GM19035 (cell line): ENCODE results near the gene JCHAIN.
"Not testable (repeated sequence)": the region's sequence is repeated elsewhere in the genome, so short reads cannot be mapped to it uniquely, and the experiment has no call there.

Source experiments
- ATAC-seq: cut with Tn5 transposase; IDR thresholded peaks from one replicate; pipeline ENCODE4 v1.9.1; 2021; ENCODE audit not compliant: unreplicated experiment

The JCHAIN gene

GRCh38 chr4:70688795-70689231 lies 22.5 kb upstream of the JCHAIN start:
- ATAC-seq, result peak; percentile 4

DNA sequence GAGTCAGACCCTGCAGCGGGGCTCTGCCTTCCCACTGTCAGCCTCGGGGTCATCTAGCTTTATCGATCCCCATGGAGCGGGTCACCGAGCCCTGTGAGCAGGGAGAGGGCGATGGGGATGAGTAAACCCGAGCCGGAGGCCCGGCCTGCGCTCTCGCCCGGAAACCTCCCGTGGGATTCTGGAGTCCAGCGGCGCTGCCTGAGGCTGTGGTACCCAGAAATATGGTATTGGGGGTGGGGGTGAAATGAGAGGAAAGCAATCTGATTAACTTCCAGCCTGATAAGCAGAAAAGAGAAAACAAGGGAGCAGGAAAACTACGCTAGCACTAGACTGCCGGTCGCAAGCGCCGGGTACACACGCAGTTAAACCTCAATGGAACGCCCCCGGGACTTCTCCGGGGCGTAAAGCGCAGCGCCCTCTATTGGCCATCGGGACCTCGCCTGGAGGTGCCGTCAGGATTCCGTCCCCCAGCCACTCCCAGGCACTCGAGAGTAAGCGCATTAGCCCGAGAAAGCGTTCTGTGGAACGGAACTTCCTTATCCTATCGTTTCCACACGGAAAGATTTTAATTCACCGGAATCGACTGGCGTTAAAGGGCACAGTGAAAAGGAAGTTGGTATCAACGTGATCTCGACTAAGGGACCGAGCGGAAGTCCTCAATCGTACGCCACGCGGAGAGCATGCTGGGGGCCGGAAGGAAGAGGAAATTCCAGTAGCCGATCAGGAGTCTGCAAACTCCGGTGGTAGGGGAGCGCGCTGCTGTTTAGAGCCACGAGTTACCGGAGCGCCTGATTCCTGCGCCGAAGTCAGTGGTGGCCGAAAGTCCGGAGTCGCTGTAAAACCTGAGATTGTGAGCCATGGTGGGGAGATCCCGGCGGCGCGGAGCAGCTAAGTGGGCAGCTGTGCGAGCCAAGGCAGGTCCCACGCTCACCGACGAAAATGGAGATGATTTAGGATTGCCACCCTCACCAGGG lies 21.8 kb upstream of the JCHAIN start, which contains the start of gene UTP3:
Gene UTP3 (plus strand): TSS at position 712 of the 974 bp plus-strand sequence. CDS start 146 bp downstream, at position 858.
- peak; percentile 94 for ATAC-seq

DNA sequence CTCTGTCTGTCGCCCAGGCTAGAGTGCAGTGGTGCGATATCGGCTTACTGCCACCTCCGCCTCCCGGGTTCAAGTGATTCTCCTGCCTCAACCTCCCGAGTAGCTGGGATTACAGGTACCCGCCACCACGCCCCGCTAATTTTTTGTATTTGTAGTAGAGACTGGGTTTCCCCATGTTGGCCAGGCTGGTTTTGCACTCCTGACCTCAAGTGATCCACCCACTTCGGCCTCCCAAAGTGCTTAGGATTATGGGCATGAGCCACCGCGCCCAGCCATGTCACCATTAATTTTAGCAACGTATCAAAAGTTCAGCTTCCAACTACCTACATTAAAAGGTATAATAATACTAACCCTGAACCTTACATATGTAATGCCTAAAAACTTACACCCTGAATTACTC lies 21.1 kb upstream of the JCHAIN start:
- no peak for ATAC-seq

- ATAC-seq, result not testable (repeated sequence)
These were observed 15.8 kb upstream of the JCHAIN start for GRCh38 chr4:70682142-70682541.

DNA sequence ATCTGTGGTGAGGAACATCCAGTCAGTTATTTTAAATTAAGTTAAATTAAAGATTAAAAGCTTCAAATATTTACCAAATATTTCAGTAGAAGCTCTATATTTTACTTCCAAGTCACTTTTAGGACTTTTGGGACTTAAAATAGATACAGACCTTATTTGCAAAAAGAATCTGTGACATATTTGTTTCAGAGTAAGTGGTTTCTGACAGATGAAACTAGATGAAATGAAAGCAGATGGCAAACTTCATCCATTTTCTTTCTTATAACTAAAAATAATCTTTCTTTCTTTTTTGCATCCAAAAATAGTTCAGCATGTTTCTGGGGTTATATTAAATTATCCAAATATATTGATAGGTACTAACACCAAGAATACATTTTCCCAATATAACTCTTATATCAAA lies 15.4 kb upstream of the JCHAIN start:
- ATAC-seq, result peak; percentile 44

- no peak for ATAC-seq
These were observed 14.6 kb upstream of the JCHAIN start for GRCh38 chr4:70680934-70681333.

GRCh38 chr4:70678383-70678999 lies 12.2 kb upstream of the JCHAIN start:
- peak; percentile 83 for ATAC-seq

GRCh38 chr4:70676554-70677090 lies 10.3 kb upstream of the JCHAIN start:
- no peak for ATAC-seq

DNA sequence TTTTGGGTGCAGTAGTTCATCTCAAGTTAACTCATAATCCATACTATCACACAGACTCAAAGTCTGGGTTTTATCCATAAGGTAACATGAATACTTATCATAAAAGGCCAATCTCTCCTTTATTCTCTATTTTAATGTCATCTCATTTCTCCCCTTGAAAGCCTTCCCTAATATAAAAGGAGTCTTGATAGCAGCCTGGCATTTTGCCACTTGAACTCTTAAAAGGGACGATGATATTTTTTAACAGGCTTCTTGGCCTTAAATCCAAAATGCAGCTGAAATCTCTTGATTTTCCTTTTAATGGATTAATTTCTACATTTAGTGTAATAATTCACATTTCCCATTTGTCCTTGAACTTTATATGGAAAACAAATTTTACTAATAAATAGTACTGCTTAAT lies 8.4 kb upstream of the JCHAIN start:
- ATAC-seq, result no peak

GRCh38 chr4:70674191-70674590 lies 7.9 kb upstream of the JCHAIN start:
- ATAC-seq, result no peak

DNA sequence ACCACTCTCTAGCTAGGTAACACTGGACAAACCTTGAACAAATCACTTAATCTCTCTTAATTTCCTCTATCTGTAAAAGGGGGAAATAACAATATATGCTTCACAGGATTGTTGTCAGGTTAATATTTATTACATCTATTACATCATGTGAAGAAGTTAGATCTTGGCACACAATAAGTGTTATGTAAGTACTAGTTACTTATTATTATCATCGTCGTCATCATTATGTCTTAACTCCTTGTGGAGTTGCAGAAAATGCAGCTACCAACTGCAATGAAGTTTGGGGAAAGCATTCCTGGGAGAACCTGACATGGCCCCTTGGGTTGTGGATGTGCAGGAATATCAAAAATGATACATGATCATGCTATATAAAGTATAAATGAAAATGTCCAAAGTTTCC lies 4.8 kb upstream of the JCHAIN start:
- no peak for ATAC-seq

- no peak for ATAC-seq
These were observed 4.2 kb upstream of the JCHAIN start for GRCh38 chr4:70670332-70671014.

DNA sequence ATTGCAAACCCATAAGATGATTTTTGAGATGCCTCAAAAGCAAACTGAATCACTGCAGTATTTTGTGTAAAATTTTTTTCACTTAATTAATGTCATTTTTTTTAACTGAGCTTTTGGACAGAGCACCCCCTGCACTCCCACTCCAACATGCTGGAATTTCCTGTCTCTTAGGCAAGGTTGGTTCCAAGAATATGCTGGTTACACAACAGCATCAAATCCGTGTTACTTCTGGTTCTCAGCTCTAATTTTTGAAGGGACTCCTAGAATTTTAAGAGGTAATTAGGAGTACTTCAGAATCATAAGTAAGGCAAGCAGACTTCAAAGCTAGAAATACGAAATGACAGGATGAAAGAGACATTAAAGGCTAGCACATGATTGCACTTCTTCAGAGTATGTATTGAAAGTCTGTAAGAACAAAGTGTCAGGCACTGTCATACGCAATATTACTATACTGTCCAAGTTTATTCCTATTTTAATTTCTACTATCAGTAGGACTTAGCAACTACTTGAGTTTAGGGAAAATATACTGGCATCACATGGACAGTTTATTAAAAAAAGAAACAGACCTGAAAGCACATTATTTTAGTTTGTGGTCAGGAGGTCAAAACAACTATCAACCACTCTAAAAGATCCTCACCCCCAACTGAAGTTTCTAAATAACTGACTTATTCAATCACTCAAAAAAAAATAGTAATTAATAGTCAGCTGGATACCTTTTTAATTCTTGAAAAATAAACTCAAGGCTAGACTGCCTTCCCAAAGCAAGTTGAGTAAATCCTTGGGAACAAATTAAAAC lies 1.6 kb upstream of the JCHAIN start:
- peak; percentile 52 for ATAC-seq

DNA sequence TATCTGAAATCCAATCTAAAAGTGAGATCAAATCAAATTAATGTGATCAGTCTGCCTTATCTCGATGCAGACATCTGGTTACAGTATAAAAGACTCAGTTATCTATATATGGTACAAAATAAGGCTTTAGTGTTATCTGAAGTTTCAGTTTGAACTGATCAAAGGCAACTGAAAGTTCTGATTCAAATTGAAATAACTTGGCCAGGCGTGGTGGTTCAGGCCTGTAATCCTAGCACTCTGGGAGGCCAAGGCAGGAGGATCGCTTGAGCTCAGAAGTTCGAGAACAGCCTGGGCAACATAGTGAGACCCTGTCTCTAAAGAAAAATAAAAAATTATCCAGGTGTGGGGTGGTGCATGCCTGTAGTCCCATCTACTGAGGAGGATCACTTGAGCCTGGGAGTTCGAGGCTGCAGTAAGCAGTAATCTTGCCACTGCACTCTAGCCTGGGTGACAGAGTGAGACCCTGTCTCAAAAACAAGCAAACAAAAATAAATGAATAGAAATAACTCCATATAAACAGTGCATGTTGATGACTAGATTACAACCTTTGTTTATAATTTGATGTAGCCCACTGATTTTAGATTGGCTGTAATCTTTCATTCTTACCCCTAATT lies 4.9 kb downstream of the JCHAIN start:
- peak; percentile 74 for ATAC-seq

DNA sequence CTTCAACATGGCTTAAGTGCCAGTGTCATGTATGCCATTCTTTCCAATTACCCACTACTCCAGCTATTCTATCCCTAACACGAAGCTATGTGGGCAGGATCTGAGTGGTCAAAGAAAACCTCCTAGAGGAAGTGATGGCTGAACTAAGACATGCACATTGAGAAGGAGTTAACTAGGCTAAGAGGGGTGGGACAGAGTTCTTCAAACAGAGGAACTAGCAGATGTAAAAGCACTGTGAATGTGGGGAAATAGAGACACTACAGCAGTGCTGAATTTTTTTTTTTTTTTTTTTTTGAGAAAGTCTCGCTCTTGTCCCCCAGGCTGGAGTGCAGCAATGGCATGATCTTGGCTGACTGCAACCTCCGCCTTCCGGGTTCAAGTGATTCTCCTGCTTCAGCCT lies 6.2 kb downstream of the JCHAIN start:
- no peak for ATAC-seq

DNA sequence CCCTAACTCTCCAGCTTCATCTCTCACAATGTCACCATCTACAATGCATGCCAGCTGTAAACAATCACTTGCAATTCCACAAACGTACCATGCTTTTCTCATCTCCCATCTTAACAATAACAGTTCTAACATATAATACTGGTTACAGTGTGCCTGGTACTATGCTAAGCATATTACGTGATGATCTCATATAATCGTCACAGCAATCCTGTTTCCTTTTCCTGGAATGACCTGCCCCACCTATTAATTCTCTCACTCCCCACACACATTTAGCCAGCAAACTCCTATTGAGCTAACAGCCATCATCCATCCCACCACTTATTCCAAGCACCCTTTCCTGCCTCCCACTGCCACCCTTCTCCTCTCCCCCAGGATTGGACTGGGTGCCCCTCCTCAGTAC lies 7.9 kb downstream of the JCHAIN start:
- no peak for ATAC-seq

GRCh38 chr4:70657326-70657725 lies 9.0 kb downstream of the JCHAIN start:
- ATAC-seq, result no peak

GRCh38 chr4:70654605-70655011 lies 11.7 kb downstream of the JCHAIN start:
- ATAC-seq, result no peak

DNA sequence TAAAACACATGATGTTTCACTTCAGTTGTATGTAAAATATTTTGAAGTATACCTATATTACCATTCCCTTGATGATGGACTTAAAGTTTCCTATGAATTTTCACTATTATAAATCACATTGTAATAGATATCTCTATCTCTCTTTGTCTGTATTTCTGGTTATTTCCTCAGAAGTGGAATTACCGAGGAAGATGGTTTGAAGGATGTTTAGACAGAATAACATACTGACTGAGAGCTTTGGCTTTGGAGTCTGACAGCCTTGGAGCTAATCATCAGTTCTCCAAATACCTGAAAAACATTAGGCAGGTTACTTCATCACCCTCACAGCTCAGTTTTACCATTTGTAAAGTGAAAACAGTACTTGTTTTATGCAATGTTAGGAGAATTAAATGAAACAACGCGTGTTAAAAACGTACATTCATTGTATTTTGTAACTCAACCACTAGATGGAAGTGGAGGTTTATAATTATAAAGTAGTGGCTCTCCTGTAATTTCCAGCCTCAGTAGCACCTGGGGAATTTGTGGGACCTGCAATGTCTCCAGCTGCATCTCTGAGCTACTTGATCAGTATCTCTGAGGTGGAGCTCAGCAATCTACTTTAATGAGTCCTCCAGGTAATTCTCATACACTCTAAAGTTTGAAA lies 14.3 kb downstream of the JCHAIN start:
- ATAC-seq, result peak; percentile 39
